ENCODE measurements around the gene MRPL54.

The MRPL54 gene

DNA sequence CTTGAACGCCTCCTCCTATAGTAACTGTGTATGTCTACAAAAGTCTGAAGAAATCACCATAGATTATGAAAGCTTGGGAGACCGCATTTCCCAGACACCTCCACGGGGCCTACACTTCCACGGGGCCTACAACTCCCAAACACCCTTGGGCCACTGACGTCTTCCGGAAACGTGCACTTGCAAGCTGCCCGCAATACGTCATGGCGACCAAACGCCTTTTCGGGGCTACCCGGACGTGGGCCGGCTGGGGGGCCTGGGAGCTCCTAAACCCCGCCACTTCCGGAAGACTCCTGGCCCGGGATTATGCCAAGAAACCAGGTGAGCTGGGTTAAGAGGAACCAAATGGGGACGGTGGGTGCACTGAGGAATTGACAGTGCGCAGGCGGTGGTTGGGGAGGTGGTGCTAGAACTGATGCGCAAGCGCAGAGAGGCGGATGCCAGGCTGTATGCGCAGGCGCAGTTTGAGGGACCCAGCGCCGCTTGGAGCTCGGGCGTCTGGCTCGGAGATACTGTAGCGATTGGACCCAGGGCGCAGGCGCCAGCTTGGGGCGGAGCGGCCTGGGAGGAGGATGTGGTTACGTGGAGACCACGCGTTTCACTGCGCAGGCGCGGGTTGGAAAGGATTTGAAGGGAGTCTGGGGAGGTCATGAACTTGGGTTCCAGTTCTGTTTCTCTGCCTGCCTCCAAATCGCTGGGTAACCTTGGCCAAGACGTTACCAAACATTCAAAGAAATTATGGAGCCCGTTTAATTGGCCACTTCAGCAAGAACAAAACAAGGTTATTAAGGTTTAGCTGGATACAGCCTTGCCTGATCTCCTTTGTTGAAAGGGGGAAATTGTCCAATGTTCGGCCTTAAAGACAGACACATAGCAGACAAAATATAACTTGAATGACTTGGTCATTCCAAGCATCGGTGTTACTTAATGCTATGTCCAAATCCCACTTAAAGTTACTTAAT lies at the start of gene MRPL54:
TSS of gene MRPL54 (plus strand) at position 182 of the 959 bp plus-strand sequence. CDS start at position 201, 19 bp downstream.
- DNase-seq (ENCODE audit: low read depth, low spot score): peak; percentile 98

DNA sequence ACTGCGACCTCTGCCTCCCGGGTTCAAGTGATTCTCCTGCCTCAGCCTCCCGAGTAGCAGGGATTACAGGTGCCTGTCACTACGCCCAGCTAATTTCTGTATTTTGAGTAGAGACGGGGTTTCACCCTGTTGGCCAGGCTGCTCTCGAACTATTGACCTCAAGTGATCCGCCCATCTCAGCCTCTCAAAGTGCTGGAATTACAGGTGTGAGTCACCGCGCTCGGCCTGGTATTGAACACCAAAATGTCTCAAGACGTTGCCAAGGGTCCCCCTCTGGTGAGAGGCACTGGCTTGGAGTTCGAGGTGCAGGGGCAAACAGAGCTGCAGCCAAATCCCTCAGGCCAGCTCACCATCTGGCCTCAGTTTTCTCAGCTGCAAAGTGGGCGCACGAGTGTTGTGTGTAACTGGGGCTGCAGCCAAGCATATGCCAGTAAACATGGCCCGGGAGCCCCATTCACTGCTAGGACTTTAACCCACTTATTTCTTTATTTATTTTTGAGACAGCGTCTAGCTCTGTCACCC lies 46.3 kb upstream of the MRPL54 start:
- DNase-seq (ENCODE audit: low read depth, low spot score): no peak

DNA sequence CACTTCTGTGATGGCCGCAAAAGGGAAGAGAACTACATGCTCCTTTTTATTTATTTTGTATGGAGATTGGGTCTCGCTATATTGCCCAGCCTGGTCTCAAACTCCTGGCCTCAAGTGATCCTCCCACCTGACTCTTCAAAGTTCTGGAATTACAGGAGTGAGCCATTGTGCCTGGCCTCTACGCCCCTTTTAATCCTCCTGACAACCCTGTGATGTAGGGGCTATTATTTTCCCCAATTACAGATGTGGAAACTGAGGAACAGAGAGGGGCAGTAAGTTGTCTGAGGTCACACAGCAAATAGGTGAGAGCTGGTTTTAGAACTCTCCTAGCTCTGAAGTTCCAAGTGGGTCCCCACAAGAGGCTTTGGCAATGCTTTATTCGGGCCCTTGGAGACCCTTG lies 42.6 kb upstream of the MRPL54 start:
- DNase-seq (ENCODE audit: low read depth, low spot score): no peak

DNA sequence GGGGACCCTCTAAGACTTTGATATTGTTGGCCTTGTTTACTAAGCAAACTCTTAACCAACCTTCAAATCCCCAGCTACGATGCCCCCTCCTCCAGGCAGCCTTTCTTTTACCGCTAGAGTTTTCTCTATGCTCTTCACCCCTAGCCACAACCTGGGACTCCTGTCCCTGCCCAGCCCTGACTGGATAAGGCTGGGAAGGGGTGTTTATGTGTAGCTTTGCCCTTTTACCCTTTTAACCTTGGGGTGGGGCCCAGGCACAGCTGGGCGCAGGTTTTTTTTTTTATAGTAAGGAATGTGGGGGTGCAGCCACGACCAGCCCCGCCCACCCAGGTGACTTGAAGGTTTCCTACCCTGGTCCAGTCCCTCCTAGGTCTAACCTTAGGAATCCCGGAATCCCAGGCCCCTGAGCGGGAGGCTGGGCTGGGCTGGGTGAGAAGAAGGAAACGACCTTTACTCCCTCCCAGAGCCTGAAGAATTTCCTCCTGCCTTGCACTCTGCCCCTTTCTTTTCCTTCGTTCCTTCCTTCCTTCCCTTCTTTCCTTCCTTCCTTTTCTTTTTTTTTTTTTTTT lies 42.0 kb upstream of the MRPL54 start:
- no peak for DNase-seq (ENCODE audit: low read depth, low spot score)

DNA sequence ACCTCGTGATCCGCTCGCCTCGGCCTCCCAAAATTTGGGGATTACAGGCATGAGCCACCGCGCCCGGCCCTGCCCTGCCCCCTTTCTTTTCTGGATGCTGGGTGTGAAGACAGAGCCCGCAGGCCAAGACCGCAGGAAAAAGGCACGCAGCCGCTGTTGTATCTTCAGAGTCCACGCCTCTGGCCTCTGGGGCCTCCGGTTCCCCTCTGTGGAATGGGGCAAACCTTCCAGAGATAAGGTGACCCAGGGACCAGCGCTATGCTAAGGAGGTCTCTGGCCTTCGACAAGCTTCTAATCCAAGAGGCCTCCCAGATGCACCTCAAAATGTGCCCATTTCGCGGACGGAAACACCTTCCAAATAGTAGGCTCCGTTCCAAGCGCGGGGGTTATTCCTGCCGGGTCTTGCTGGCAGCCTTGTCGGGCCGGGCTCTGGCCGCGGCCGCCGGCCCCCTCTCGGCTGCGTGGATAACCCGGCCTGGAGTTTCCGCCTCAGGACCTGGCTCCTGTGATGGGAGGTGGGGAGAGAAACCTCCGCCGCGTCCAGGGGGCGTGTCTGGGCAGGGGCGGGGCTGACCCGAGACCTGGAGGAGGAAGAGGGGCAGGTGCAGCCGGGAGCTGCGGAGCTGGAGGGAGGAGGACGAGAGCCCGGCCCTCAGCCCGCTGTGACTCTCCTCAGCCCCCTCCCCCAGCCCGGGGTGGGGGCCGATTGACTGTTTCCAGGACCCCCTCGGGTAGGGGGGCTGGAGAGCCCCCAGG lies 41.2 kb upstream of the MRPL54 start:
- peak; percentile 70 for DNase-seq (ENCODE audit: low read depth, low spot score)

DNA sequence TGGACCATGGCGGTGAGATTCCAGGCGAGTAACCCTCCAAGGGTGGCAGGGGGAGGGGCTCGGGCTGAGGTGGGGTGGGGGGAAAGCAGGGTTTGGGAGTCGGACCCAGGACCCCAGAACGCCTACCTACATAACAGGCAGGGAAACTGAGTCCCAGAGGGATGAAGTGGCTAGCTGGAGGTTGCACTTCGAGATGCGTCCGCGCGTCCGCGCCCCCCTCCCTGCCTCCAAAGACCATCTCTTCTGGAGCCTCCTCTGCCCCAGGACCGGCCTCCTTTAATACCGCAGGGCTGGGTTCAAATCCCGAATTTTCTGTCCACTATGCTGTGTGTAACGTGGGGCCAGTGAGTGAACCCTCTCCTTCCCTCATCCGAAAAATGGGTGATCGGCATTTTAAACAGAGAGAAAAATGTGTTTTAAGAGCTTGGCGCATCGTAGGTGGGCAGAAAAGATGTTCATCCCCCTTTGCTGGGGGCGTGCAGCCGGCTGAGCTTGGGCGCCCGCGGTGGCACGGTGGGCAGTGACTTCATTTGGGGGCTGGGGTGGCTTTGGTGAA lies 40.5 kb upstream of the MRPL54 start:
- no peak for DNase-seq (ENCODE audit: low read depth, low spot score)

DNA sequence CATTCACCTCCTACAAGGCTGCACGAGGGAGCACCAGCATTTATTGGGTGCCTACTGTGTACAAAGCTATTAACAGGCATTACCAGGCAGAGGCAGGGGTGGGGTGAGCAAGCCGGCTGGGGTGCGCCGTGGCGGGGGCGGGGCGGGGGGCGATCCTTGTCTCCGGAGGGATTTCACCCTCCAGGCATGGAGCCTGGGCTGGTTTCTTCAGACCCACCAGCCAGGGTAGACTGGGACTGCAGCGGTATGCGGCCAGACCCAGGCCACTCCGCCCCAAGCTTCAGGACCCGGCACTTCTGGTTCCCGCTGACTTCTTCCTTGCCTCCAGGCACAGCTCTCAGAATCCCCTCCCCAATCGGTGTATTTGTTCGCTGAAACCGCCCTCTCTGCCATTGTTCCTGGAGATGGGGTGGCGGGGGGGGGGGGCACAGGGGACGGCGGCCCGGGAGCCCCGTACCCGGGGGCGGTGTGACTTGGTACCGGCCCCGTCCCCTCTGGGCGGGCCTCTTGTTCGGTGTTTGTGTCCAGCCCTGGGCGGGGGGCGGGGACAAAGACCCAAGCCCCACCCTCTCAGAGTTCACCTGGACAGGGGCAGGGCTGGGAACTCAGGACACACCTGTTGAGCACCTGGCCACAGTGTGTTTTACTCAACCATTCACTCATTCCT lies 39.9 kb upstream of the MRPL54 start:
- no peak for DNase-seq (ENCODE audit: low read depth, low spot score)

DNA sequence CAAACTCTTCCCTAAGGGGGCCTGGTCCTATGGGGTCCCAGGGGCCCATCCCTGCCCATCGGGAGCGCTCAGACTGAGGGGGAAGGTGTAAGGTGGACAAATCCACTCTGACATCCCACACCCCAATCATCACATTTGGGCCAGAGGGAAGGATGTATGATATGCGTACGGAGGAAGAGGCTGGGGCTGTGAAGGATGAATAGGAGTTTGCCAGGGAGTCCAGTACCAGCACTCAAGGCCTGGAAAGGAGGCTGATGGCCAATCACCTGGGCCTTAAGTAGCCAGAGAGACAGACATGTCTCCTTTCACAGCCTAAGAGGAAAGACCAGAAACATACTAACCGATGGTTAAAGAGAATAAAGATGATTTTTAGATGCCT lies 39.4 kb upstream of the MRPL54 start:
- DNase-seq (ENCODE audit: low read depth, low spot score): no peak

DNA sequence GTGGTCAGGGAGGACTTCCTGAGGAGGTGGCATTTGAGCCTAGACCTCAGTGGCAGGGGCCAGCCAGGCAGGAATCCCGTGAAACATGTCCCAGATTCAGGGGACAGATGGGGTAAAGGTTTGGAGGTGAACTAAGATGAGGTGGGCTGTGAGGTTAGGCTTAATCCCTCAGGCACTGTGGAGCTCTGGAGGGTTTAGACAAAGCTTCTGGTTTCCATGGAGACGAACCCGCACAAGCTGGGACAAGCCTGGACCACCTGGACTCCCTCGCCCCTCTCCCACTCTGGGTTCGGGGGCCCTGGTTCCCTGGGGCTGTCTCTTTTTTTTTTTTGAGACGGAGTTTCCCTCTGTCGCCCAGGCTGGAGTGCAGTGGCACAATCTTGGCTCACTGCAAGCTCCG lies 38.6 kb upstream of the MRPL54 start:
- DNase-seq (ENCODE audit: low read depth, low spot score): no peak

DNA sequence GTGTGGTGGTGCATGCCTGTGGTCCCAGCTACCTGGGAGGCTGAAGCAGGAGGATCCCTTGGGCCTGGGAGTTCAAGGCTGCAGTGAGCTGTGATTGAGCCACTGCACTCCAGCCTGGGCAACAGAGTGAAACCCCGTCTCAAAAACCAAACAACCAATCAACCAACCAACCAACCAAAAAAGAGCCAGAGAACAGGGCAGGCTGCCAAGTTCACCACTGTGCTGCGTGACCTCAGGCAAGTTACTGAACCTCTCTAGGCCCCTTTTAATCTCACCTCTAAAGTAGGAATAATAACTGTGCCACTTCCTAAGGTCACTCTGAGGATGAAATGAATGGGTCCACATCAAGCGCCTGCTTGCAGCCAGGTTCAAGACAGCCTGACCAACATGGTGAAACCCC lies 37.4 kb upstream of the MRPL54 start:
- DNase-seq (ENCODE audit: low read depth, low spot score): no peak

DNA sequence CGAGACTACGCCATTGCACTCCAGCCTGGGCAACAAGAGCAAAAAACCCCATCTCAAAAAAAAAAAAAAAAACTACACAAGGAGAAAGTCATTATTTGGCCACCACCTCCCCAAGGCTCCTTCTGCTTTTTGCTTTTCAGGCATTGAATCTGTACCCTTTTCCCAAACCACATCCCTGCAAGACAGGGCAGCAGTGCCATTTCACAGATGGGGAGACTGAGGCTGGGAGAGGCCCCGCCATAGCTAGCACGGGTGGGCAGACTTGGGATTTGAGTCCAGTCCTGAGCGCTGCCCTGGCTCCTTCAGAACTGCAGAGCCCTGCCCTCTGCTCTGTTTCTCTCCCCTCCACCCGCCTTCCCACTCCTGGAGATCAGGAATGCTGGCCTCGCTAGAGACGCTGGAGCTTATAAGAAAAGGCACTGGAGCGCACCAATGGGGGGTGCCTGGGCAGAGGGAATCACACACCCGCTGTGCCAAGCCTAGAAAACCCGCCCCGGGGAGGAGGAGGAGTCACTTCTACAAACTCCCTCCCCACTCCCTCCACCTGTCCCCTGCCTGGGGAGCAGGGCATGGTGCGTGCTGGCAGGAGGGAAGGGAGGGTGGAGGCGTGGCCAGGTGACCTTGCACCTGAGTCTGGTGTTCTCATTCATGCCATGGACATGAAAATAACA lies 36.7 kb upstream of the MRPL54 start:
- DNase-seq (ENCODE audit: low read depth, low spot score): no peak

DNA sequence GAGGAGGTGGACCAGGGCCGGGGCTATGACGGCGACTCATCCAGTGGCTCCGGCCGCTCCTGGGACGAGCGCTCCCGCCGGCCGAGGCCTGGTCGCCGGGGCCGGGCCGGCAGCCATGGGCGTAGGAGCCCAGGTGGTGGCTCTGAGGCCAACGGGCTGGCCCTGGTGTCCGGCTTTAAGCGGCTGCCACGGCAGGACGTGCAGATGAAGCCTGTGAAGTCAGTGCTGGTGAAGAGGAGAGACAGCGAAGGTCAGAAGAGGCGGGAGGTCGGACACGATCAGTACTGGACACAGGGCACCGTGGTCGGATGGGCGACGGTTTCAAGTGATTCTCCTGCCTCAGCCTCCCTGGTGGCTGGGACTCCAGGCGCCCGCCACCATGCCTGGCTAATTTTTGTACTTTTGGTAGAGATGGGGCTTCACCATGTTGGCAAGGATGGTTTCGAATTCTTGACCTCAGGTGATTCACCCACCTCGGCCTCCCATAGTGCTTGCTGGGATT lies 32.0 kb upstream of the MRPL54 start:
- DNase-seq (ENCODE audit: low read depth, low spot score): no peak

DNA sequence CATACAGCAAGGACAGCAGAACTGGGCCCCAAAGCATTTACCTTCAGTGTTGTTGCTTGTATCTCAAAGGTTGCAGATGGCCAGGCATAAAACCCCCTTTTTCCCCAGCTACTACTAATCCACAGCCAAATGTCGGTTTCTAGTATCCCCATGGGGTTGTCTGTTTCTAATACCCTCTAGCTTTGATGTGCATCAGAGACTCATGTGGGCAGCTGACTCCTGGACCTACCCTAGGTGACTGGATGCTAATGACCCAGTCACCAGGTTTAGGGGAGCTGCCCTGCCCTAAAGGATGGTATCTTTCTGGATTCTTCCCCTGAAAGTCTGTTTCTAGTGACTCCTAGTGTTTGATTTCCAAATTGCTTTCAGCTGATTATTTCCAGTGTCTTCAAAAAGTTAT lies 30.4 kb upstream of the MRPL54 start:
- DNase-seq (ENCODE audit: low read depth, low spot score): no peak

DNA sequence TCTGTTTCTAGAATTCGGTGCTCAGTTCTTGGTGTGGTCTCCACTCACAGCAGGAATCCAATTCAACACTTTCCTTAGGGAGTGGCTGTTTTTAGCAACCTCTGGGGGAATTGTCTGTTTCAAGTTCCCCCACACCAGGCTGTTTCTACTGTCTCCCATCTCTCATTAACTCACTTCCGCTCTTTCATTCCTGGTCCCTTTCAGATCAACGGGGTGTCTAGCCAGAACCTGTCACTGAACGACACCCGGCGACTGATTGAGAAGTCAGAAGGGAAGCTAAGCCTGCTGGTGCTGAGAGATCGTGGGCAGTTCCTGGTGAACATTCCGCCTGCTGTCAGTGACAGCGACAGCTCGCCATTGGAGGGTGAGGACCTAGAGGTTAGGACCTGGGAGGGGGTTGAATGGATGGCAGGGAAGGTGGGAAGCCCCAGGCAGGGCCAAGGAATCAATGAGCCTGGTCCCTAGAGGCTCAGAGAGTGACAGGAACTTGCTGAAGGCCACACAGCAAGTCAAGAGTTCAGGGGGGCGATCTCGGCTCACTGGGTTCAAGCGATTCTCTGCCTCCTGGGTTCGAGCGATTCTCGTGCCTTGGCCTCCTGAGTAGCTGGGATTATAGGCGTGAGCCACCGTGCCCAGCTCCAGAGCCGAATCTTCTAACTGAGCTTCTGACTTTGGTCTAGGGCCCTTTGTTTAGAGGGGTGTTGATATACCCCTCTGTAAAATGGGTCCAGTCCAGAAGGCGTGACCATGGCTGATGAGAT lies 28.8 kb upstream of the MRPL54 start:
- no peak for DNase-seq (ENCODE audit: low read depth, low spot score)

DNA sequence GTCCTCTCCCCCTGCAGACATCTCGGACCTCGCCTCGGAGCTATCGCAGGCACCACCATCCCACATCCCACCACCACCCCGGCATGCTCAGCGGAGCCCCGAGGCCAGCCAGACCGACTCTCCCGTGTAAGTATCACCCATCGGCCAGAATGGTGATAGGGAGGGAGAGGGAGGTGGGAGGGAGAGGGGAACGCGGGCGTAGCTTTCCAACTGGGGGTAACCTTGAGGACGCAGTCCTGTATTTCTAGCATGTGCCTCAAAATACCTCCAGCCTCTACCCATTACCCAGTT lies 28.2 kb upstream of the MRPL54 start:
- DNase-seq (ENCODE audit: low read depth, low spot score): no peak

DNA sequence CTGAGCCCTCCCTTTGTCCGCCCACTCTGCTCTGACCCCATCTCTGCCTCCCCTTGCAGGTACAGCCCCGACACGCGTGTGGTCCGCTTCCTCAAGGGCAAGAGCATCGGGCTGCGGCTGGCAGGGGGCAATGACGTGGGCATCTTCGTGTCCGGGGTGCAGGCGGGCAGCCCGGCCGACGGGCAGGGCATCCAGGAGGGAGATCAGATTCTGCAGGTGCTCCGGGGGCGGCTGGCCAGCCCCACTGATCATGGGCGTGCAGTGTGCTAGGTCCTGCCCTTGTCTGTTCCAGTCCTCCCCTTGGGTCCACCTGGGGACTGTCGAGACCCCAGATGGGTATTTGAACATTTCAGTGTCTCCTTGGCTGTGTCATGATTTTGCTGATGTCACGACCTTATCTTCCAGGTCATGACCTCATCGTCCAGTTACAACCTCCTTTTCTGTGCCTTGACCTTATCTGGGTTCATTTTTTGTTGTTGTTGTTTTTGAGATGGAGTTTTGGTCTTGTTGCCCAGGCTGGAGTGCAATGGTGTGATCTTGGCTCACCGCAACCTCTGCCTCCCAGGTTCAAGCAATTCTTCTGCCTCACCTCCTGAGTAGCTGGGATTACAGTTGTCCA lies 26.3 kb upstream of the MRPL54 start:
- no peak for DNase-seq (ENCODE audit: low read depth, low spot score)

DNA sequence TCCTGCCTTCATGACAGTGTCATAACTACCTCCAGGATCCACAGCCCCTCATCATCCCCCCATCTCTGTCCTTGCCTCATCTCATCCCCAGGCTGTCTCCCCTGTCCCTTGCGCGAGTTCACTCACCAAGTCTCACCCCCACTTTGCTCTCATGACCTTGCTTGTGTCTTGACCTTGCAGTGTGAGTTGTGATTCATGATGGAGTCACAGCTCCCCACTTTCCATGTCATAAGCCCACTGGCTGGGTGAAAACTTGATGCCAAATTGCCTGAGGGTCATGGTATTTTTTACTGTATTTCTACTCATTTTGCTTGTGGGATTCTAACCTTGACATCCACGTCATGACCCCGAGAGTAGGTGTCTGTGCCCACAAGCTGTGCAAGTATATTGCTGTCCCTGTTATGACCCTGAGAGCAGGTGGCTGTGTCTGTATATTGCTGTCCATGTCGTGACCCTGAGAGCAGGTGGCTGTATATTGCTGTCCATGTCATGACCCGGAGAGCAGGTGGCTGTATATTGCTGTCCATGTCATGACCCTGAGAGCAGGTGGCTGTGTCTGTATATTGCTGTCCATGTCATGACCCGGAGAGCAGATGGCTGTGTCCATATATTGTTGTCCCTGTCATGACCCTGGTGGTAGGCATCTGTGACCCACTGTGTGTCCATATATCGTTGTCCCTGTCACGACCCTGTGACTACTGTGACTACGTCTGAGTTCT lies 24.8 kb upstream of the MRPL54 start:
- DNase-seq (ENCODE audit: low read depth, low spot score): no peak

DNA sequence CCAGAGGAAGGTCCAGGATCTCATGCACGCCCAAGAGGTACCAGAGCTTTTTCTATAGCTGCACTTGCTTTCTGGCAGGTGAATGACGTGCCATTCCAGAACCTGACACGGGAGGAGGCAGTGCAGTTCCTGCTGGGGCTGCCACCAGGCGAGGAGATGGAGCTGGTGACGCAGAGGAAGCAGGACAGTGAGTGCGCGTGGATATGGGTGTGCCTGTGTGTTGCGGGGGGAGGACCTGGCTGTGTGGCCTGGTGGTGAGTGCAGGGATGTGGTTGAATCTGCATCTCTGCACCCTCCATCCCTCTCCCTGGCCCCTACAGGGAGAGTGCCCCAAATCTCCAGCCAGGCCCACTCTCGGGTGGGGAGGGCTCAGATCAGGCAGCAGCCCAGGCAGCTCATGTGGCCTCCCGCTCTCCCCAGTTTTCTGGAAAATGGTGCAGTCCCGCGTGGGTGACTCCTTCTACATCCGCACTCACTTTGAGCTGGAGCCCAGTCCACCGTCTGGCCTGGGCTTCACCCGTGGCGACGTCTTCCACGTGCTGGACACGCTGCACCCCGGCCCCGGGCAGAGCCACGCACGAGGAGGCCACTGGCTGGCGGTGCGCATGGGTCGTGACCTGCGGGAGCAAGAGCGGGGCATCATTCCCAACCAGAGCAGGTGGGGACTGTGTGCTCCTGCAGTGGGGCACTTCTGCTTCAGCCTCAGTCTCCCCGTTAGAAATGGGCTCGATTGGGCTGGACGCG lies 23.8 kb upstream of the MRPL54 start:
- DNase-seq (ENCODE audit: low read depth, low spot score): no peak
